Prostate gland (tissue), 2 donors: ENCODE measurements around the gene C1QTNF6. TPM values are rescaled to one million over a fixed set of nuclear protein-coding genes. Genes with fewer than 3 reads are reported as not detected.

Experiments
- DNase-seq: peaks from one replicate; pipeline ENCODE4 v3.0.0-alpha.2; 2019; ENCODE audit warnings: low spot score
- H3K27ac ChIP-seq, 2 donors: fragments of 200-600 bp; sonication (generic); 2 replicates each; pipeline ENCODE4 v1.5.1; 2017 to 2019
- H3K27me3 ChIP-seq: fragments of 200-600 bp; sonication (generic); replicated peaks from 2 replicates; pipeline ENCODE4 v1.5.1; 2019; ENCODE audit not compliant: insufficient read depth
- H3K36me3 ChIP-seq, 2 donors: fragments of 200-600 bp; sonication (generic); 1 replicate in 1 of 2; 2 replicates in 1 of 2; pipeline versions ENCODE4 v1.5.1 to v1.8.1; 2017 to 2019
- H3K4me1 ChIP-seq: fragments of 200-600 bp; sonication (generic); replicated peaks from 2 replicates; pipeline ENCODE4 v1.5.1; 2019
- H3K4me3 ChIP-seq, 2 donors: fragments of 200-600 bp; sonication (generic); 2 replicates each; pipeline ENCODE4 v1.5.1; 2017 to 2019
- H3K9me3 ChIP-seq: fragments of 200-600 bp; sonication (generic); 2 replicates; pipeline ENCODE4 v1.5.1; 2017
- POLR2A ChIP-seq: fragments of 450-650 bp; IDR thresholded peaks from one replicate; pipeline ENCODE4 v1.6.1; 2016; ENCODE audit warnings: antibody characterized with exemption, mild to moderate bottlenecking
- POLR2AphosphoS5 ChIP-seq: sonication (generic); formaldehyde crosslinking; IDR thresholded peaks from one replicate; pipeline ENCODE4 v1.6.1; 2017; ENCODE audit warnings: antibody characterized with exemption
- WGBS: methylation state at CpG from one replicate; pipeline ENCODE4 v1.1.5; 2018; 5-methylcytosine and 5-hydroxymethylcytosine counted together
- intact Hi-C: fragments of 100-400 bp; cut with DNase I; formaldehyde crosslinking; loops from one replicate; pipeline ENCODE4 v1.14.2; 2022
- small RNA-seq, 2 donors: library from RNA; depleted of rRNA; stranded (forward); fragments of <200 nt; gene quantifications; one replicate each; pipeline ENCODE3, GENCODE V24; 2016
- total RNA-seq, 2 donors: library from RNA; depleted of rRNA; stranded (reverse); fragments of >200 nt; gene quantifications; one replicate each; pipeline ENCODE4 v1.1.0, GENCODE V29; 2016
- TF ChIP-seq, protein P1 (sequence below), 4 experiments: fragments of 200-600 bp in 2 of 4; fragments of 450-650 bp in 2 of 4; sonication (generic) in 2 of 4; IDR thresholded peaks; 1 replicate in 3 of 4; 2 replicates in 1 of 4; pipeline ENCODE4 v1.5.1; 2016 to 2019; ENCODE audit warnings: antibody characterized with exemption in 4 of 4, mild to moderate bottlenecking in 2 of 4, moderate library complexity in 2 of 4

C1QTNF6 gene
- total RNA-seq, 2 donors from 2014 or later = 2.1 to 9.3 TPM

DNA sequence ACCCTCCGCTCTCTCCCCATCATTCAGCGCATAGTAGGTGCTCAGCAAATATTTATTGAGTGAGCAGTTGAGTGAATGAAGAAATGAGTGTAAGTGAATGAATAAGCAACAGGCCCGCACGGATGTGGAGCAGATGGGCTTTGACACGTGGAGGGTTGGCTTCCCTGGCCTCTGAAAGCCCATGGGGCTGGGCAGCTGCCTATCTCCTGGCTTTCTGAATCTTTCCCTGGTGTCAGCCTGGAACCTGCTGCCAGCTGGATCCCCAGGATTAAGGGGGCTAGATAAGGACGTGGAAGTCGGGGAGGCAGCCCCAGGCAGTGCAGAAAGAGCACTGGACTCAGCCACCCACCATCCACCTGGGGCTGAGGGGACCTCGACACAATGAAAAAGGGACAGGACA is 50.9 kb downstream of the C1QTNF6 start:
- WGBS = 87% methylated on average over 8 of the region's 8 CpGs
- no peaks in the 10 kb centered on the region for H3K27me3 ChIP-seq
- no peak for DNase-seq
- no peaks in the 10 kb centered on the region for H3K9me3 ChIP-seq
- no peaks in the 10 kb centered on the region for H3K4me1 ChIP-seq
- intact Hi-C loops = no loop called here
- TF ChIP-seq, protein P1, sequence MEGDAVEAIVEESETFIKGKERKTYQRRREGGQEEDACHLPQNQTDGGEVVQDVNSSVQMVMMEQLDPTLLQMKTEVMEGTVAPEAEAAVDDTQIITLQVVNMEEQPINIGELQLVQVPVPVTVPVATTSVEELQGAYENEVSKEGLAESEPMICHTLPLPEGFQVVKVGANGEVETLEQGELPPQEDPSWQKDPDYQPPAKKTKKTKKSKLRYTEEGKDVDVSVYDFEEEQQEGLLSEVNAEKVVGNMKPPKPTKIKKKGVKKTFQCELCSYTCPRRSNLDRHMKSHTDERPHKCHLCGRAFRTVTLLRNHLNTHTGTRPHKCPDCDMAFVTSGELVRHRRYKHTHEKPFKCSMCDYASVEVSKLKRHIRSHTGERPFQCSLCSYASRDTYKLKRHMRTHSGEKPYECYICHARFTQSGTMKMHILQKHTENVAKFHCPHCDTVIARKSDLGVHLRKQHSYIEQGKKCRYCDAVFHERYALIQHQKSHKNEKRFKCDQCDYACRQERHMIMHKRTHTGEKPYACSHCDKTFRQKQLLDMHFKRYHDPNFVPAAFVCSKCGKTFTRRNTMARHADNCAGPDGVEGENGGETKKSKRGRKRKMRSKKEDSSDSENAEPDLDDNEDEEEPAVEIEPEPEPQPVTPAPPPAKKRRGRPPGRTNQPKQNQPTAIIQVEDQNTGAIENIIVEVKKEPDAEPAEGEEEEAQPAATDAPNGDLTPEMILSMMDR (IDR thresholded peaks at IDR 0.05) = no peak
- TF ChIP-seq POLR2AphosphoS5 = no peak
- no peak for TF ChIP-seq POLR2A
- H3K4me3 ChIP-seq = no peak overlapping the region
- H3K36me3 ChIP-seq = no peaks in the 10 kb centered on the region
- no peak overlapping the region for H3K27ac ChIP-seq

DNA sequence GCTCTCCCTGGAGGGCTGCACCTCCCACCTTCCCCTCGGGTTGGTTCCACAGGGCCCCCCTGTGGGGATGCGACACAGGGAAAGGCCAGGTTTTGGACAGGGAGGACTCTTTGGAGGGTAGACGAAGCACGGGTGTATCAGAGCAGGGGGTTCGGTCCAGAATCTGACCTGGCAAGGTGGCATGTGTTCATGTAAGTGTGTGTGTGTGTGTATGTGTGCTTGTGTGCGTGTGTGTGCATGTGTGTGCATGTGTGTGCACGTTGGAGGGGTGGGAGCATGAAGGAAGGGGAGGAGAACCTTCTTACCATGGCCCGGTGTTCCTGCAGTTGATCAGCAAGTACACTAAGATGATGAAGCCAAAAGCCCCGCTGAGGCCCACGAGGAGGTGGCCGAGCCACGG is 53.0 kb downstream of the C1QTNF6 start:
- WGBS = 82% methylated on average over 12 of the region's 12 CpGs
- intact Hi-C loops = no loop called here
- no peak for DNase-seq
- H3K9me3 ChIP-seq = no peaks in the 10 kb centered on the region
- no peaks in the 10 kb centered on the region for H3K4me1 ChIP-seq
- no peaks in the 10 kb centered on the region for H3K36me3 ChIP-seq
- no peak overlapping the region for H3K27ac ChIP-seq
- no peak overlapping the region for H3K4me3 ChIP-seq
- TF ChIP-seq, protein P1 (IDR thresholded peaks at IDR 0.05) = no peak
- TF ChIP-seq POLR2AphosphoS5 (no peak), POLR2A (no peak)
- no peaks in the 10 kb centered on the region for H3K27me3 ChIP-seq

- H3K4me3 ChIP-seq = no peak overlapping the region
- no peaks in the 10 kb centered on the region for H3K9me3 ChIP-seq
- no peaks in the 10 kb centered on the region for H3K27me3 ChIP-seq
- intact Hi-C loops = no loop called here
- no peak overlapping the region for H3K27ac ChIP-seq
- 82% methylated on average over 14 of the region's 16 CpGs for WGBS
- H3K36me3 ChIP-seq = no peaks in the 10 kb centered on the region
- H3K4me1 ChIP-seq = no peaks in the 10 kb centered on the region
- TF ChIP-seq POLR2A (no peak), POLR2AphosphoS5 (no peak)
- TF ChIP-seq, protein P1 (IDR thresholded peaks at IDR 0.05) = no peak
- DNase-seq = no peak
Measured at GRCh38 chr22:37133304-37134018, 54.6 kb downstream of the C1QTNF6 start.

DNA sequence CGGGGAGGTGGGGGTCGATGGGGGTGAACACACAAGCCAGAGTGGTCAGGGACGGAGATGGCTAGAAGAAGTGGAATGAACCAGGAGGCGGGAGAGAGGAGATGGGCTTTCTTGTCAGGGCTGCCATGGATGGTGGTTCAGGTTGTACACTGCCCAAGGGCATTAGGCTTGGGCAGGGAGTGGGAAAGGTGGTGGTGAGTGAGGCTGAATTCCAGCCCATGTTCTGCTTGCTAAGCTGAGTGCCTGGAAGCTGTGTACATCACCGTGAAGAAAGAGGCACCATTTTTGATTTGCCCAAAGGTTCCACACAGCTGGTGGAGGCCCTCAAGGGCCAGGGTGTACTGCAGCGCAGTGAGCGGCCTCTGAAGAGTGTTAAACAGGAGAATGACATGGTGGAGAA is 55.3 kb downstream of the C1QTNF6 start:
- 92% methylated on average over 7 of the region's 7 CpGs for WGBS
- TF ChIP-seq POLR2A (no peak), POLR2AphosphoS5 (no peak)
- TF ChIP-seq, protein P1 (IDR thresholded peaks at IDR 0.05) = no peak
- intact Hi-C loops = no loop called here

More for the DNA sequence above, 55.3 kb downstream of the C1QTNF6 start:
- H3K36me3 ChIP-seq = no peaks in the 10 kb centered on the region
- H3K27me3 ChIP-seq = no peaks in the 10 kb centered on the region
- no peak for DNase-seq
- no peaks in the 10 kb centered on the region for H3K9me3 ChIP-seq
- H3K4me1 ChIP-seq = no peaks in the 10 kb centered on the region
- H3K27ac ChIP-seq = no peak overlapping the region
- no peak overlapping the region for H3K4me3 ChIP-seq

Small RNAs within 50 kb of the gene (small RNA-seq; reads per million reads assigned to genes)
- 0 reads per million in 2 donors for gene Z82188.1

Other genes with a start within 250 kb of the C1QTNF6 start
- gene TST, start 168.8 kb downstream of the C1QTNF6 start, total RNA-seq = 10 to 100 TPM; 38.1 to 58.1 TPM
- gene MPST, start 168.5 kb downstream of the C1QTNF6 start, total RNA-seq = 100 to 1,000 TPM; 136 to 192 TPM
- gene KCTD17, start 136.5 kb downstream of the C1QTNF6 start, total RNA-seq = 10 to 100 TPM in 1 of 2 donors, 1 to 10 TPM in 1; 7.8 to 32.4 TPM
- gene TMPRSS6, start 78.5 kb downstream of the C1QTNF6 start, total RNA-seq = under 1 TPM in 1 of 2 donors, not detected in 1; 0.45 TPM
- 1 to 10 TPM; 1.7 to 3.0 TPM for gene IL2RB, start 38.3 kb downstream of the C1QTNF6 start, total RNA-seq
- gene SSTR3, start 24.2 kb upstream of the C1QTNF6 start, total RNA-seq = 10 to 100 TPM in 1 of 2 donors, not detected in 1; 46.4 TPM
- 10 to 100 TPM in 1 of 2 donors, 1 to 10 TPM in 1; 9.7 to 14.4 TPM for gene RAC2, start 56.0 kb upstream of the C1QTNF6 start, total RNA-seq
- 1 to 10 TPM; 4.7 to 5.5 TPM for gene CYTH4, start 94.3 kb upstream of the C1QTNF6 start, total RNA-seq
- 1 to 10 TPM; 2.8 to 4.3 TPM for gene ELFN2, start 239.2 kb upstream of the C1QTNF6 start, total RNA-seq